Heart right ventricle (tissue), 16 donors: ENCODE measurements around the gene DHRSX. TPM values are rescaled to one million over a fixed set of nuclear protein-coding genes. Genes with fewer than 3 reads are reported as not detected.

Source experiments
- ATAC-seq, 8 donors: fragments of 200-7000 bp; cut with Tn5 transposase; one replicate each; pipeline ENCODE4 v1.9.1; 2020; ENCODE audit warnings: mild to moderate bottlenecking in 8 of 8, moderate library complexity in 8 of 8, moderate number of reproducible peaks in 1 of 8
- DNase-seq, 2 donors: peaks; one replicate each; pipeline ENCODE4 v3.0.0-alpha.2; 2020
- H3K27ac ChIP-seq, 10 donors: fragments of 200-600 bp; sonication (generic) in 2 of 10; one replicate each; pipeline versions ENCODE4 v1.5.0 to v1.8.0; 2020 to 2022; ENCODE audit warnings: mild to moderate bottlenecking in 3 of 10
- H3K27me3 ChIP-seq, 7 donors: fragments of 200-600 bp; one replicate each; pipeline ENCODE4 v1.8.0; 2021 to 2022; ENCODE audit warnings: mild to moderate bottlenecking in 2 of 7
- H3K36me3 ChIP-seq, 9 donors: fragments of 200-600 bp; sonication (generic) in 1 of 9; one replicate each; pipeline versions ENCODE4 v1.5.0 to v1.8.0; 2020 to 2022; ENCODE audit warnings: mild to moderate bottlenecking in 2 of 9
- H3K4me1 ChIP-seq, 9 donors: fragments of 200-600 bp; sonication (generic) in 1 of 9; one replicate each; pipeline versions ENCODE4 v1.5.0 to v1.8.0; 2020 to 2022; ENCODE audit warnings: mild to moderate bottlenecking in 4 of 9
- H3K4me3 ChIP-seq, 10 donors: fragments of 200-600 bp; sonication (generic) in 2 of 10; one replicate each; pipeline versions ENCODE4 v1.5.0 to v1.8.0; 2020 to 2022; ENCODE audit warnings: mild to moderate bottlenecking in 7 of 10, moderate library complexity in 2 of 10
- H3K9me3 ChIP-seq, 11 donors: fragments of 200-600 bp in 10 of 11; sonication (generic) in 2 of 11; one replicate each; pipeline versions ENCODE4 v1.5.0 to v1.8.0; 2013 to 2022; ENCODE audit warnings: mild to moderate bottlenecking in 2 of 11, control low read depth in 1 of 11, moderate library complexity in 1 of 11
- WGBS, 2 donors: extraction: QIAGEN DNeasy Blood & Tissue Kit; methylation state at CpG; one replicate each; pipeline ENCODE4 v1.1.7; 2013; ENCODE audit warnings: inconsistent platforms in 1 of 2; 5-methylcytosine and 5-hydroxymethylcytosine counted together
- intact Hi-C, 10 donors: fragments of 100-400 bp; cut with DNase I; formaldehyde crosslinking; loops; one replicate each; pipeline versions ENCODE4 v1.11.1 to v1.14.2; 2022
- polyA plus RNA-seq, 2 donors: library from polyadenylated mRNA; stranded (reverse); fragments of 200-250 nt; gene quantifications; one replicate each; pipeline ENCODE4 v1.2.3, GENCODE V29; 2013
- total RNA-seq, 10 donors: library from RNA; stranded (reverse); fragmentation: NEBNext Ultra II Directional in 3 of 10; extraction: Animal tissue kit (Norgen Biotek cat#: 25700) in 3 of 10; gene quantifications; one replicate each; pipeline versions ENCODE4 v1.2.1 to v1.2.4, GENCODE V29; 2021 to 2023
- TF ChIP-seq, protein P1 (sequence below), 9 donors: fragments of 200-600 bp; sonication (generic) in 2 of 9; IDR thresholded peaks; one replicate each; pipeline versions ENCODE4 v1.5.0 to v1.8.0; 2021 to 2022; ENCODE audit warnings: antibody characterized with exemption in 9 of 9, mild to moderate bottlenecking in 5 of 9, moderate library complexity in 1 of 9
- donor health status: Arrhythmogenic right ventricular cardiomyopathy.
- donor health status: ischemic (EF 13 %, LVEDD 7.1; RV severe dilation, severe dysfunction).
- donor health status: healthy with polysubstance abuse.
- donor health status: DM: no; HTN: yes; CAD: no.
- donor health status: DM: no; HTN: no; CAD: no.
- donor health status: ischemic (EF 25% LVEDD 6.9; RV normal size, moderate dysfunction).
- donor health status: ischemic (EF 25% LVEDD 5.7; RV mildly dilated, moderate dysfunction).
- donor health status: healthy.
- donor health status: DM: yes; HTN: yes; CAD: no.
- donor health status: Ischemic cardiomyopathy.
- donor health status: ischemic (EF 35%, LVEDD 5.7; RV mildly dilated, moderate dysfunction).
- donor health status: nonischemic (EF 11% LVEDD 7.7; RV severe dilation, severe dysfunction).
- donor health status: DM: yes; HTN: yes; CAD: no.
- donor health status: PGD.
- donor health status: ischemic (EF 29% LVEDD 5.4; RV normal size, mild dysfunction).
- donor health status: nonischemic (EF 23%, LVEDD 6.1; RV moderate dilation, normal function).

The DHRSX gene
- total and polyA plus RNA-seq, 12 donors = 13.8 to 35.9 (median 26.2) TPM

DNA sequence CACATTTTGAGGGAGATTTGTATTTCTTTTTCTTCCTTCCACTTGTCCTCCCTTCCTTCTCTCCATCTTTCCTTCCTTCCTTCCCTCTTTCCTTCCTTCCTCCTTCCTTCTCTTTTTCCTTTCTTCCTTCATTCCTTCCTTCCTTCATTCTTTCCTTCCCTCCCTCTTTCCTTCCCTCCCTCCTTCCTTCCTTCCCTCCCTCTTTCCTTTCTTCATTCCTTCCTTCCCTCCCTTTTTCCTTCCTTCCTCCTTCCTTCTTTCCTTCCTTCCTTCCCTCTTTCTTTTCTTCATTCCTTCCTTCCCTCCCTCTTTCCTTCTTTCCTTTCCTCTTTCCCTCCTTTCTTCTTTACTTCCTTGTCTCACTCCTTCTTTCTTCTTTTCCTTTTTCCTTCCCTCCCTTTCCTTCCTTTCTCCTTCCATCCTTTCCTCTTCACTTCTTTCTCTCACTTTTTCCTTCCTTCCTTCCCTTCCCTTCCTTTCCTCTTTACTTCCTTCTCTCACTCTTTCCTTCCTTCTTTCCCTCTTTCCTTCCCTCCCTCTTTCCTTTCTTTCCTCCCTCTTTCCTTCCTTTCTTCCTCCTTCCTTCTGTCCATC, 74.4 kb downstream of the DHRSX start:
- Histone ChIP-seq H3K9me3 (peaks cover 0 to 10% (median 0%) of the 10 kb centered on the region in 11 donors), H3K27me3 (no peaks in the 10 kb centered on the region), H3K4me3 (no peak overlapping the region), H3K4me1 (peaks cover 0 to 6% (median 0%) of the 10 kb centered on the region in 9 donors), H3K27ac (no peak overlapping the region), H3K36me3 (peaks cover 0 to 41% (median 4%) of the 10 kb centered on the region in 9 donors)
- TF ChIP-seq, protein P1, sequence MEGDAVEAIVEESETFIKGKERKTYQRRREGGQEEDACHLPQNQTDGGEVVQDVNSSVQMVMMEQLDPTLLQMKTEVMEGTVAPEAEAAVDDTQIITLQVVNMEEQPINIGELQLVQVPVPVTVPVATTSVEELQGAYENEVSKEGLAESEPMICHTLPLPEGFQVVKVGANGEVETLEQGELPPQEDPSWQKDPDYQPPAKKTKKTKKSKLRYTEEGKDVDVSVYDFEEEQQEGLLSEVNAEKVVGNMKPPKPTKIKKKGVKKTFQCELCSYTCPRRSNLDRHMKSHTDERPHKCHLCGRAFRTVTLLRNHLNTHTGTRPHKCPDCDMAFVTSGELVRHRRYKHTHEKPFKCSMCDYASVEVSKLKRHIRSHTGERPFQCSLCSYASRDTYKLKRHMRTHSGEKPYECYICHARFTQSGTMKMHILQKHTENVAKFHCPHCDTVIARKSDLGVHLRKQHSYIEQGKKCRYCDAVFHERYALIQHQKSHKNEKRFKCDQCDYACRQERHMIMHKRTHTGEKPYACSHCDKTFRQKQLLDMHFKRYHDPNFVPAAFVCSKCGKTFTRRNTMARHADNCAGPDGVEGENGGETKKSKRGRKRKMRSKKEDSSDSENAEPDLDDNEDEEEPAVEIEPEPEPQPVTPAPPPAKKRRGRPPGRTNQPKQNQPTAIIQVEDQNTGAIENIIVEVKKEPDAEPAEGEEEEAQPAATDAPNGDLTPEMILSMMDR (IDR thresholded peaks at IDR 0.05) = no peak
- DNase-seq (no peak), ATAC-seq (no peak)
- intact Hi-C loops = no loop called here

DNA sequence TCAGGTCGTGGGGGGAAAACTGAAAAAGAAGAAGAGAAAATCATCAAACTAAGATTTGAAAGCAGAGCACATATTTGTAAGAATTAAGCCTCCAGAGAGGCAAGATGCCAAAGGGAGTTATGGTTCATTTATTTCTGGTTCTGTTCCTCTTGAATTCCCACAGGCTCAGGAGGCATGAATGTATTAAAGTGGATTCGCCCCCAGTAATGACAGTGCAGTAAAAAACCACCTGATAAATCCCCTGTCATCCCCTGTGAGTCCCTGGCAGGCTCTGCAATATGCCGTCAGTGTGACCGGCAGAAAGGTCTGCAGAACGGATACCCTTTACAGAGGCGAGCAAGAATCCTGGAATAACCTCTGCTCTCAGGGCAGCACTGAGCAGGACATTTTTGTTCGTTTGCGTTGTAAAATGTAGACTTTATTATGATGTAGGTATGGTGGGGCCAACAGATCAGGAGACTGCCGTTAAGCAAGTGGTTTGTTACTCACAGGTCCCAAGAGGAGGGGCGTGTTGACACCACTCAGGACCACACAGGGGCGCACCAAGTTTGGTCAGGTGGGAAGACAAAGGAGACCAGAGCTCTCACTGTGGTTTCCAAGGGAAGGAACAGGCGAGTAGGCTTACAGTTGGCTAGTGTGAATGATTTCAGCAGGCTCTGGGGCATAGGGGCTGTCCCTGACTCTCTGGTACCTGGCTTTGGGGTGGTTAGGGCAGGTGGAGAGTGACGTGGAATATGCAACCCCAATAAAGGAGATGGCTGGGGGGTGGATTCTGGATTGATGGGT, 75.3 kb downstream of the DHRSX start:
- 95 to 97% methylated on average over 13 of the region's 13 CpGs for WGBS, 2 donors
- DNase-seq = no peak
- ATAC-seq = no peak
- H3K9me3 ChIP-seq = peaks cover 0 to 10% (median 0%) of the 10 kb centered on the region in 11 donors
- no peaks in the 10 kb centered on the region for H3K27me3 ChIP-seq
- intact Hi-C loops = no loop called here
- H3K4me3 ChIP-seq = no peak overlapping the region
- TF ChIP-seq, protein P1 (IDR thresholded peaks at IDR 0.05) = no peak
- H3K36me3 ChIP-seq = peaks cover 0 to 47% (median 4%) of the 10 kb centered on the region in 9 donors
- no peak overlapping the region for H3K27ac ChIP-seq
- H3K4me1 ChIP-seq = peaks cover 0 to 6% (median 0%) of the 10 kb centered on the region in 9 donors

DNA sequence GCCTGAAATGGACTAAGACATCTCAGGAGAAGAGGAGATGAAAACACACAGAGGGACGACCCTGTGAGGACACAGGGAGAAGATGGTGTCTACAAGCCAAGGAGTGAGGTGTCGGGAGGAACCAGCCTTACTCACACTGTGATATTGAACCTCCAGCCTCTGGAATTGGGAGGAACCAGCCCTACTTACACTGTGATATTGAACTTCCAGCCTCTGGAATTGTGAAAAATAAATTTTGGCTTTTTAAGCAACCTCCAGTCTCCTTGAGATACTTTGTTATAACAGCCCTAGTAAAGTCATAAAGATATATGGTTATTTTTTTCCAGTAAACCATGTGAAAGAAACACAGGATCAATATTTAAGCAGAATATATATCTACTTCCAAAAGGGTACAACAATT, 76.5 kb downstream of the DHRSX start:
- WGBS, 2 donors = 79 to 91% methylated on average over 2 of the region's 2 CpGs
- no peak for DNase-seq
- intact Hi-C loops = no loop called here

DNA sequence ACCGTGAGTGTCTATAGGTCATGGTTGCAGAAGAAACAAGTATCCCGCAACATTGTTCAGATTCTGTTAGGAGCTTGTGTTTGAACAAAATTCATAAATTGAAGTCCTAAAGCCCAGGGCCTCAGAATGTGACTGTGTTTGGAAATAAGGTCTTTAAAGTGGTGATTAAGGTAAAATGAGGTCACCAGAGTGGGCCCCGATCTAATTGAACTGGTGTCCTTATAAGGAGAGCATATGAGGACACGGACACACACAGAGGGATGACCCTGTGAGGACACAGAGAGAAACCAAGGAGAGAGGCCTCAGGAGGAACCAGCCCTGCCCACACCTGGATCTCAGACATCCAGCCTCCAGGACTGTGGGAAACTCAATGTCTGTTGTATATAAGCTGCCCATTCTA, 76.9 kb downstream of the DHRSX start:
- Histone ChIP-seq H3K9me3 (peaks cover 0 to 10% (median 0%) of the 10 kb centered on the region in 11 donors), H3K27me3 (no peaks in the 10 kb centered on the region), H3K4me1 (peaks cover 0 to 6% (median 0%) of the 10 kb centered on the region in 9 donors), H3K27ac (no peak overlapping the region), H3K4me3 (no peak overlapping the region), H3K36me3 (peaks cover 0 to 51% (median 4%) of the 10 kb centered on the region in 9 donors)
- TF ChIP-seq, protein P1 (IDR thresholded peaks at IDR 0.05) = no peak
- WGBS, 2 donors = 63 to 88% methylated on average over 4 of the region's 4 CpGs
- intact Hi-C loops = no loop called here
- ATAC-seq = no peak
- DNase-seq = no peak

More for the DNA sequence above, 76.5 kb downstream of the DHRSX start:
- peaks cover 0 to 10% (median 0%) of the 10 kb centered on the region in 11 donors for H3K9me3 ChIP-seq
- no peak overlapping the region for H3K27ac ChIP-seq
- no peak for ATAC-seq
- no peaks in the 10 kb centered on the region for H3K27me3 ChIP-seq
- TF ChIP-seq, protein P1 (IDR thresholded peaks at IDR 0.05) = no peak
- H3K4me3 ChIP-seq = no peak overlapping the region
- H3K4me1 ChIP-seq = peaks cover 0 to 6% (median 0%) of the 10 kb centered on the region in 9 donors
- peaks cover 0 to 51% (median 4%) of the 10 kb centered on the region in 9 donors for H3K36me3 ChIP-seq
